SU-DHL-6 (cell line): Measurements from ENCODE around the gene COL13A1.

Experiments
- H2AFZ ChIP-seq: fragments of 200-600 bp; sonication (generic); 2 replicates; pipeline ENCODE4 v1.6.1; 2014; ENCODE audit warnings: low read depth, mild to moderate bottlenecking, moderate library complexity, mixed read lengths, antibody characterized with exemption, low read length; ENCODE audit not compliant: severe bottlenecking
- H3F3A ChIP-seq: fragments of 200-600 bp; shearing (Covaris generic); 2 replicates; pipeline ENCODE4 v1.6.0; 2016; ENCODE audit warnings: antibody characterized with exemption, mild to moderate bottlenecking; ENCODE audit not compliant: insufficient read depth
- H3K27ac ChIP-seq: fragments of 200-600 bp; sonication (generic); 2 replicates; pipeline ENCODE4 v1.5.1; 2016; ENCODE audit warnings: low read depth, mild to moderate bottlenecking, low read length, moderate library complexity, mixed read lengths
- H3K27me3 ChIP-seq: fragments of 200-600 bp; sonication (generic), shearing (Covaris generic); 2 replicates; pipeline ENCODE4 v1.6.0; 2014; ENCODE audit warnings: mild to moderate bottlenecking, low read length
- H3K36me3 ChIP-seq: fragments of 200-600 bp; sonication (generic); 2 replicates; pipeline ENCODE4 v1.6.1; 2014; ENCODE audit warnings: mild to moderate bottlenecking, low read length, mixed read lengths
- H3K4me2 ChIP-seq: fragments of 300-600, 200-600 bp; shearing (Covaris generic), sonication (generic); 2 replicates; pipeline ENCODE4 v1.6.0; 2014; ENCODE audit warnings: low read length, low read depth, mild to moderate bottlenecking; ENCODE audit not compliant: poor library complexity, severe bottlenecking
- H3K4me3 ChIP-seq: fragments of 200-600 bp; sonication (generic); 2 replicates; pipeline ENCODE4 v1.5.1; 2014; ENCODE audit warnings: antibody characterized with exemption, low read length, mild to moderate bottlenecking, mixed read lengths; ENCODE audit not compliant: insufficient read depth, poor library complexity, severe bottlenecking
- H3K79me2 ChIP-seq: fragments of 200-600 bp; sonication (generic); 2 replicates; pipeline ENCODE4 v1.6.1; 2014; ENCODE audit warnings: mild to moderate bottlenecking, low read length, moderate library complexity; ENCODE audit not compliant: insufficient read depth
- H3K9ac ChIP-seq: fragments of 200-600 bp; sonication (generic); 2 replicates; pipeline ENCODE4 v1.7.0; 2014; ENCODE audit warnings: mild to moderate bottlenecking, low read length
- H3K9me2 ChIP-seq: fragments of 200-600 bp; sonication (generic); replicated peaks from 2 replicates; pipeline ENCODE4 v1.6.1; 2014; ENCODE audit warnings: low read length; ENCODE audit not compliant: insufficient read depth
- H3K9me3 ChIP-seq: fragments of 200-600 bp; sonication (generic); 2 replicates; pipeline ENCODE4 v1.6.1; 2014; ENCODE audit warnings: low read length, mixed read lengths; ENCODE audit not compliant: insufficient read depth
- H4K20me1 ChIP-seq: fragments of 200-600 bp; sonication (generic); 2 replicates; pipeline ENCODE4 v1.6.1; 2014; ENCODE audit warnings: low read depth, mild to moderate bottlenecking, antibody characterized with exemption, low read length, moderate library complexity, mixed read lengths
- EZH2phosphoT487 ChIP-seq: fragments of 200-600 bp; sonication (generic), shearing (Covaris generic); conservative IDR thresholded peaks from 2 replicates; pipeline ENCODE4 v1.6.1; 2018; ENCODE audit warnings: mild to moderate bottlenecking, antibody characterized with exemption, low read length, moderate library complexity, mixed read lengths
- TF ChIP-seq, protein P1 (sequence below): fragments of 200-600 bp; sonication (generic); IDR thresholded peaks from one replicate; pipeline ENCODE4 v1.5.1; 2017; ENCODE audit warnings: antibody characterized with exemption, mild to moderate bottlenecking, low read length, moderate library complexity; ENCODE audit not compliant: insufficient read depth, poor library complexity, severe bottlenecking

COL13A1 gene

DNA sequence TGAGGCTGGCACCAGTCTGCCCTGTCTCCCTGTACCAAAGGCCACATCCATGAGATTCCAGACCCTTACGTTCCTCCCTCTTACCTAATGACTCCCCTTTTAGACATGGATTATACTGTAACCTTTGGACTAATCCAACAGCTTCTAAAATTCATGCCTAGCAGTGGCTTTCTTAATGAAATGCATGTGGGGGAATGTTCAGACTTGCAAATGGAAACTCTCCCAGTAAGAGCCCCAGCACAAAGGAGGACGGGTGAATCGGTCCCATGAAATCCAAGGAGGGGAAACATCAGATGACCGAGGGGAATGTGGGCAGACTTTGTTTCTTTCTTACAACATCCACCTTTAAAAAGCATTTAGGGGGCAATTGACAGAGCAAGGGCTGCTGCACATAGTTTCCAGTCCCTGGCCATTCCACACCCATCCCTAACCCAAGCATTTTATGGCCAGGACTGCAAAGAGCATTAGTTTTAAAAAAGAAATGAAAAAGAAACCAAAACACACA lies 71.5 kb downstream of the COL13A1 start:
- no peaks in the 10 kb centered on the region for H4K20me1 ChIP-seq

DNA sequence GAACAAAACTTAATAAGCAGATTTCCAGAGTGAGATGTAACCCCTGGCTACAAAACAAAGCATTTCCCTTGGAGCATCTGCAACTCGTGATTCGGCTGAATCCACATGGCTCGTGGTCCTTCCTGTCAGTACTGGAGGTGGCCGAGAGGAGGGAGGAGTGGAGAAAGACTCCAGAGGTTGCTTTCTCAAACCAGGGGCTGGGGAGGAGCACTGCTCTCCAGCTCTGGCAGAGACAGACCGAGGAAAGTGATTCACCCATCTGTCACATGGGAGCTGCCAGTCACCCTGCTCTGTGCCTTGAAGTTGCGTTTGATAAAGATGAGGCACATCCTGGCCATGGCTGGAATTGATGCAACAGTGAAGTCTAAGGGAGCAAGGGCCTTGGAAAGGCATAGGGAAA lies 72.7 kb downstream of the COL13A1 start:
- H2AFZ ChIP-seq = no peak overlapping the region
- no peaks in the 10 kb centered on the region for H3K27me3 ChIP-seq
- H3K9me2 ChIP-seq = no peaks in the 10 kb centered on the region
- no peaks in the 10 kb centered on the region for H3F3A ChIP-seq
- no peak overlapping the region for H3K4me3 ChIP-seq
- H3K9ac ChIP-seq = no peak overlapping the region
- no peaks in the 10 kb centered on the region for H3K9me3 ChIP-seq
- TF ChIP-seq, protein P1, sequence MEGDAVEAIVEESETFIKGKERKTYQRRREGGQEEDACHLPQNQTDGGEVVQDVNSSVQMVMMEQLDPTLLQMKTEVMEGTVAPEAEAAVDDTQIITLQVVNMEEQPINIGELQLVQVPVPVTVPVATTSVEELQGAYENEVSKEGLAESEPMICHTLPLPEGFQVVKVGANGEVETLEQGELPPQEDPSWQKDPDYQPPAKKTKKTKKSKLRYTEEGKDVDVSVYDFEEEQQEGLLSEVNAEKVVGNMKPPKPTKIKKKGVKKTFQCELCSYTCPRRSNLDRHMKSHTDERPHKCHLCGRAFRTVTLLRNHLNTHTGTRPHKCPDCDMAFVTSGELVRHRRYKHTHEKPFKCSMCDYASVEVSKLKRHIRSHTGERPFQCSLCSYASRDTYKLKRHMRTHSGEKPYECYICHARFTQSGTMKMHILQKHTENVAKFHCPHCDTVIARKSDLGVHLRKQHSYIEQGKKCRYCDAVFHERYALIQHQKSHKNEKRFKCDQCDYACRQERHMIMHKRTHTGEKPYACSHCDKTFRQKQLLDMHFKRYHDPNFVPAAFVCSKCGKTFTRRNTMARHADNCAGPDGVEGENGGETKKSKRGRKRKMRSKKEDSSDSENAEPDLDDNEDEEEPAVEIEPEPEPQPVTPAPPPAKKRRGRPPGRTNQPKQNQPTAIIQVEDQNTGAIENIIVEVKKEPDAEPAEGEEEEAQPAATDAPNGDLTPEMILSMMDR = no peak
- no peak for TF ChIP-seq EZH2phosphoT487
- H3K79me2 ChIP-seq = no peaks in the 10 kb centered on the region
- H4K20me1 ChIP-seq = no peaks in the 10 kb centered on the region
- no peak overlapping the region for H3K4me2 ChIP-seq
- no peaks in the 10 kb centered on the region for H3K36me3 ChIP-seq
- H3K27ac ChIP-seq = no peak overlapping the region

More for the DNA sequence above, 71.5 kb downstream of the COL13A1 start:
- H2AFZ ChIP-seq = no peak overlapping the region
- H3F3A ChIP-seq = no peaks in the 10 kb centered on the region
- no peak overlapping the region for H3K4me3 ChIP-seq
- H3K27ac ChIP-seq = no peak overlapping the region
- no peaks in the 10 kb centered on the region for H3K79me2 ChIP-seq
- H3K27me3 ChIP-seq = no peaks in the 10 kb centered on the region
- no peaks in the 10 kb centered on the region for H3K9me3 ChIP-seq
- H3K9ac ChIP-seq = no peak overlapping the region
- TF ChIP-seq, protein P1 = no peak
- no peak for TF ChIP-seq EZH2phosphoT487
- H3K4me2 ChIP-seq = no peak overlapping the region
- H3K36me3 ChIP-seq = no peaks in the 10 kb centered on the region
- no peaks in the 10 kb centered on the region for H3K9me2 ChIP-seq

DNA sequence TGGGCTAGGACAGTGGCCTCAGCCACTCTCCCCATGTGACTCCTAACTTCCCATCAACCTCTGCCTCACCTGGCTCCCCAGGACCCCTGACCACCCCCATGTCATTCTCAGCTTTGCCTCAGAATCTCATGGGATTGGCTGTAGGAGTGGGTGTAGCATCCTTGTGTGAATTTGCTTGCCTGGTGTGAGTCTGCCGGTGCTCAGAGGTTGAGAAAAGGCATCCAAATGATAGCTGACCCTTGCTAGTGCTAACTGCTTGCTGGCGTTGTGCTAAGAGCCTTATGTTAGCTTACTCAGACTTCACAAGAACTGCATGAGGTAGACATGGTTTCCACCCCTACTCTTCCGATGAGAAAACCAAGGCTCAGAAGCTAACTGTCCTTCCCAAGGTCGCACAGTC lies 74.2 kb downstream of the COL13A1 start:
- Histone ChIP-seq H3K27ac (no peak overlapping the region), H3F3A (no peaks in the 10 kb centered on the region), H3K4me2 (no peak overlapping the region), H3K36me3 (no peaks in the 10 kb centered on the region), H3K9me3 (no peaks in the 10 kb centered on the region), H3K27me3 (no peaks in the 10 kb centered on the region), H3K9ac (no peak overlapping the region), H3K9me2 (no peaks in the 10 kb centered on the region), H3K4me3 (no peak overlapping the region), H3K79me2 (no peaks in the 10 kb centered on the region), H4K20me1 (no peaks in the 10 kb centered on the region), H2AFZ (no peak overlapping the region)
- TF ChIP-seq, protein P1 = no peak
- TF ChIP-seq EZH2phosphoT487 = no peak
